Measurements from ENCODE around the gene LRRC14B.

DNA sequence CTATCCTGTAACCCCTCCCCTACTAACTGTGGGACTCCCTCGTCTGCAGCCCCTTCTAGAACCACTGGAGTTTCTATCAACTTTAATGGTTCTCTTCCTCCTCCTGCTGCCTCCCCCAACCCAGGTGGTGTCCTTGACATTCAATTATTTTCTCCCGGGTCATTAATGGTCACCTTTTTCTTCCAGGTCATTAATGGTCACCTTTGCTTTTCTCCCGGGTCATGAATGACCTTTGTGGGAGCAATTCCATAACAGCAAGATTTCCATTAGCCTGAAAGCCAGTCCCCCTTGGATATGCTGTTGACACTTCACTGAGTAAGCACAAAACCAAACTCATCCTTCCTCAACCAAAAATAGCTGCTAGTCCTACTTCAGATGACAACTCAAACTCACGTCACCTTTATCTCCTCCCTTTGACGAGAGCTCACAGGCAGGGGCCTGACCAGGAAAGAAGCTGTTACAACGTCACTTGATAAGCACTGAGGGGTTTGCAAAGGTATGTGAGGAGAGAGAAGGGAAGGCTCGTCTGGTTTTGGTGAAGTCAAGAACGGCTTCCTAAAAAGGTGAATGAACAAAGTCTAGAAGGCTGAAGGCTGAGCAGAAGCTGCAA, 15.7 kb downstream of the LRRC14B start:
- TF ChIP-seq POLR2AphosphoS5 (IDR thresholded peaks at IDR 0.05; ENCODE audit: low read depth, low read length) (no peak), POLR2A (IDR thresholded peaks at IDR 0.05; ENCODE audit: low read depth, low read length) (no peak), TAF1 (IDR thresholded peaks at IDR 0.05; ENCODE audit: low read depth, low read length) (no peak), PAX5 (IDR thresholded peaks at IDR 0.05; ENCODE audit: insufficient read depth, low read length, severe bottlenecking) (no peak)
